Motor neuron (in vitro differentiated cells): ENCODE measurements around the gene CR1L. TPM values are rescaled to one million over a fixed set of nuclear protein-coding genes. Genes with fewer than 3 reads are reported as not detected.
"Not testable (repeated sequence)": the region's sequence is repeated elsewhere in the genome, so short reads cannot be mapped to it uniquely, and the experiment has no call there.

ENCODE experiments used
- ATAC-seq, 8 experiments: fragments of 200-7000 bp; cut with Tn5 transposase; replicated peaks in 6 of 8; 2 replicates each; pipeline ENCODE4 v1.8.0; 2021; ENCODE audit warnings: mild to moderate bottlenecking in 8 of 8, moderate library complexity in 8 of 8
- H3K27ac ChIP-seq, 2 donors: fragments of 250-450 bp; sonication (Bioruptor Pico); 2 replicates each; pipeline ENCODE4 v1.9.0; 2021; ENCODE audit warnings: antibody characterized with exemption in 2 of 2, mild to moderate bottlenecking in 2 of 2, moderate library complexity in 1 of 2
- H3K4me1 ChIP-seq, 2 donors: fragments of 250-450 bp; sonication (Bioruptor Pico); replicated peaks in 1 of 2; 2 replicates each; pipeline ENCODE4 v1.6.1; 2021; ENCODE audit warnings: antibody characterized with exemption in 2 of 2, mild to moderate bottlenecking in 2 of 2, moderate library complexity in 1 of 2
- H3K4me3 ChIP-seq, 5 donors: fragments of 250-450 bp; sonication (Bioruptor Pico); 2 replicates each; pipeline ENCODE4 v1.9.0; 2021; ENCODE audit warnings: antibody characterized with exemption in 5 of 5, mild to moderate bottlenecking in 5 of 5, moderate library complexity in 4 of 5
- WGBS, 10 experiments: fragments of 450-650 bp; shearing (Covaris generic); methylation state at CpG; one replicate each; pipeline ENCODE4 v1.0.0; 2022; 5-methylcytosine and 5-hydroxymethylcytosine counted together
- in situ Hi-C, 9 experiments: fragments of 400-800 bp; cut with MboI; loops; one replicate each; pipeline ENCODE4 v1.15.0; 2021; ENCODE audit warnings: low sequenced_read_pairs in 9 of 9, low pct_unique_long_range_greater_than_20kb in 2 of 9; ENCODE audit not compliant: unreplicated experiment in 9 of 9
- total RNA-seq, 8 experiments: library from RNA; unstranded; fragments of 300-600 nt; gene quantifications; 2 replicates each; pipeline versions ENCODE4 v1.2.3 to v1.2.4, GENCODE V29; 2022

CR1L gene
- total RNA-seq, 8 experiments from 2014 or later, result not detected

DNA sequence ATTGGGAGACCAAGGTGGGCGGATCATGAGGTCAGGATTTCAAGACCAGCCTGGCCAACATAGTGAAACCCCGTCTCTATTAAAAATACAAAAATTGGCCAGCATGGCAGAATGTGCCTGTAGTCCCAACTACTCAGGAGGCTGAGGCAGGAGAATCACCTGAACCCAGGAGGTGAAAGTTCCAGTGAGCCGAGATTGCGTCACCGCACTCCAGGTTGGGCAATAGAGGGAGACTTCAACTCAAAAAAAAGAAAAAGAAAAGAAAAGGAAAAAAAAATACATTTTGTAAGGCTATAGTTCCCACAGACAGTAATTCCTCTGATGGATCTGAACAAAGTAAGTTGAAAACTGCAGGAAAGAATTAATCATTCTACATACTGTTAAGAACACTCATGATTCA is 58.8 kb downstream of the CR1L start:
- no peak overlapping the region for H3K27ac ChIP-seq
- WGBS, 10 experiments, result 69 to 100% (median 86%) methylated on average over 3 to 5 of the region's 5 CpGs
- H3K4me3 ChIP-seq, result no peak overlapping the region
- ATAC-seq, result no peak
- in situ Hi-C loops, result no loop called here
- H3K4me1 ChIP-seq, result no peaks in the 10 kb centered on the region

DNA sequence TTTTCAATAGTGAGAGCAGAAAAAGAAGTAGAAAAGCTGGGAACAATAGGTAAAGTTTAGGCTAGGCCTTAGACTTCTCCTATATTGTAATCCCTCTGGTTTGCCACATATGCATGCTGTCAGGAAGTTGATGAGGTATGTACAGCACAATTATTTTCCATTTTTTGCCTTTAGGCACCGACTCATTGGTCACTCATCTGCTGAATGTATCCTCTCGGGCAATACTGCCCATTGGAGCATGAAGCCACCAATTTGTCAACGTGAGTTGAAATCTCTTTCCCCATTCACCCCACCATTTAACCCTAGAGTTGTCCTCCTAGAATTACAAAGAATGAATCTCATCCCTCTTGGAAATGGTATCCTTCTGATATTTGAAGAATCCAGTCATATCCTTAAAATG is 63.1 kb downstream of the CR1L start:
- H3K27ac ChIP-seq, H3K4me3 ChIP-seq, in situ Hi-C loops, H3K4me1 ChIP-seq: not testable (repeated sequence)
- WGBS, 10 experiments, result 13 to 82% (median 50%) methylated on average over 1 to 3 of the region's 3 CpGs; no CpG with 5 or more reads in 2 of the 10 experiments
- ATAC-seq, result peak in 2 of 8 experiments; percentile 23 to 28

DNA sequence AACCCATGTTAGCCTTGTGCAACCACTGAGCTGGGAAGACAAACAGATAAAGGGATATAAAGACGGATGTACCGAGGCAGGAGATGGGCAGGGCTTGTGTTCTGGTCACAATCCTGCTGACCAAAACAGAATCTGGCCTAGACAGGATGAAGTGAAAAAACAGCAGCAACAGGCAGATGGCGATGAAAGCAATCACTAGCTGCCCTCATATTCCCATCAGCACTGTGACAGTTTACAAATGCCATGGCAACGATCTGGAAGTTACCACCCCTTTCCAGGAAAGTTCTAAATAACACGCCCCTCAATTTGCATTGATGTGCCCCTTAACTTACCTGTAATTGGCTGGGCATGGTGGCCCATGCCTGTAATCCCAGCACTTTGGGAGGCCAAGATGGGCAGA is 66.4 kb downstream of the CR1L start:
- Histone ChIP-seq H3K27ac (no peak overlapping the region), H3K4me3 (no peak overlapping the region), H3K4me1 (no peaks in the 10 kb centered on the region)
- WGBS, 10 experiments, result 57 to 83% (median 80%) methylated on average over 1 to 5 of the region's 5 CpGs; no CpG with 5 or more reads in 3 of the 10 experiments
- peak in 4 of 8 experiments; percentile 26 to 86 (median 83) for ATAC-seq
- in situ Hi-C loops, result no loop called here

DNA sequence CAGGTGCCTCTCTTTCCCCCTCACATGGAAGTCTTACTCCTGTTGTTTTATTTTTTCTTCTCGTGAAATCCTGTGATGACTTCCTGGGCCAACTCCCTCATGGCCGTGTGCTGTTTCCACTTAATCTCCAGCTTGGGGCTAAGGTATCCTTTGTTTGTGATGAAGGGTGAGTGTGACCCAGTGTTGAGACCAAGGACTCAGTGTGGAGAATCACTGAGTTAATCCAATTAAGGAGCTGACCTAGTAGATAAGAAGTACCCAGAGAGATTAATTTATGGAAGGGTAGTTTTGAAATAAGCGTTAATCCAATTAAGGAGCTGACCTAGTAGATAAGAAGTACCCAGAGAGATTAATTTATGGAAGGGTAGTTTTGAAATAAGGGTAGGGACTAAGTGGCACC is 67.8 kb downstream of the CR1L start:
- H3K27ac ChIP-seq, ATAC-seq, H3K4me1 ChIP-seq, in situ Hi-C loops, H3K4me3 ChIP-seq: not testable (repeated sequence)
- 28 to 100% (median 79%) methylated on average over 1 to 3 of the region's 3 CpGs; no CpG with 5 or more reads in 2 of the 10 experiments for WGBS, 10 experiments

DNA sequence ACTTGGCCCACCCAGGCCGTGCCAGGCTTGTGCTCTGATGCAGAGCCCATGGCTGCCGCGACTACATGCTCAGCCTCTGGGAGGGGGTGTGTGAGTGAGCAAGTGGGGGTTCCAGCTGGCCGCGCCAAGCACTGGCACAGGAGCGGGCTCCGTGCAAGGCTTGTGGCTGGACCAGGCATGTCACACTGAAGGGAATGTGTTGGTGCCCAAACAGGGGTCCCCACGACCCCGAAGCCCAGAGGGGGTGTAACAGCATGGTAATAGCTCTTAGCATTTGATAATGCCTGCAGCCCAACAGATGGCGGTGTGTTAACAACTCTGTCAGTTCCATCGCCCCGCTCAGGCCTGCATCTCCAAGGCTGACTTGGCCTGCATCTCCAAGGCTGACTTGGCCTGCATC is 68.6 kb downstream of the CR1L start:
- no peak for ATAC-seq
- no peak overlapping the region for H3K27ac ChIP-seq
- H3K4me3 ChIP-seq, result no peak overlapping the region
- H3K4me1 ChIP-seq, result no peaks in the 10 kb centered on the region
- in situ Hi-C loops, result no loop called here
- WGBS, 10 experiments, result 74 to 92% (median 86%) methylated on average over 2 to 9 of the region's 12 CpGs; no CpG with 5 or more reads in 4 of the 10 experiments

DNA sequence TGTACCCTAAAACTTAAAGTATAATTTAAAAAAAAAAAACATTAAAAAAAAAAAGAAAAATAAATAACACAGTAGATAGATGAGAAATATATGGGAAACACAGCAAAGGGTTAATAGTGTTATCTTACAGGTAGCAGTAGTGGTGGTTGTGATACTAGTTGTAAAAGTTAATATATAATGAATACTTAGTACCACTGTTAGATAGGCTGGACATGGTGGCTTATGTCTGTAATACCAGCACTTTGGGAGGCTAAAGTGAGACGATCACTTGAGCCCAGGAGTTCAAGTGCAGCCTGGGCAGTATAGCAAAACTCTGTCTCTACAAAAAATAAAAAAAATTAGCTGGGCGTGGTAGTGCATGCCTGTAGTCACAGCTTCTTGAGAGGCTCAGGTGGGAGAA is 74.3 kb downstream of the CR1L start:
- H3K4me3 ChIP-seq, result no peak overlapping the region
- no peak for ATAC-seq
- no peaks in the 10 kb centered on the region for H3K4me1 ChIP-seq
- in situ Hi-C loops, result no loop called here
- H3K27ac ChIP-seq, result no peak overlapping the region
- WGBS, 10 experiments, result 0 to 84% (median 69%) methylated on average over 1 to 2 of the region's 2 CpGs

DNA sequence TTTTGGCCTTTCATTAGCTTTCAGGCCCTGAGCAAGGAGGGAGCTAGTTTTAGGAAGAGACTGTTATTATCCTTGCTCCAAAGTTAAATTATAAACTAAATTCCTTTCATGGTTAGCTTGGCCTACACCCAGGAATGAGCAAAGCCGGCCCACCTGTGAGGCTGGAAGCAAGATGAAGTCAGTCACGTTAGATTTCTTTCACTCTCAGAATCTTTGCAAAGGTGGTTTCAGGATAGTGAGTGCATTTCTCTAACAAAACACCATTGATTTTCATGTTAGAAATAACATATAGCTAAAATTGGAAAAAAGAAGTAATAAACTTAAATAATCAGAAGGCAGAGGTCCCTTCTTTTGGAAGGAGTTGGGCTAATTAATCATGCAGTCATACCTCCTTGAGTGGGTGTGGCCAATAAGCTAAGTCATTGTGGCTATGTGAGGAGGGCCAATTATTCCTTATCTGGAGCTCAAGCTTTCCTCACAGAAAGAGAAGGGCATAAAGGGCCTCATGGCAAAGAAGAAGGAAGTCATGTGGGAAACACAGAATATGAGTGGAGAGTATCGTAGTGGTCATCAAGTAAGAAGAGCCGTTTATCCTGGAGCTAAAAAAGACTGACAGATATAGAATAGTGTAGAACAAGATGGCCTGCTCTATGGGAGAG is 83.4 kb downstream of the CR1L start:
- in situ Hi-C loops, ATAC-seq, H3K4me3 ChIP-seq, H3K27ac ChIP-seq, H3K4me1 ChIP-seq: not testable (repeated sequence)
- 64 to 100% (median 89%) methylated on average over 1 to 4 of the region's 4 CpGs for WGBS, 10 experiments

DNA sequence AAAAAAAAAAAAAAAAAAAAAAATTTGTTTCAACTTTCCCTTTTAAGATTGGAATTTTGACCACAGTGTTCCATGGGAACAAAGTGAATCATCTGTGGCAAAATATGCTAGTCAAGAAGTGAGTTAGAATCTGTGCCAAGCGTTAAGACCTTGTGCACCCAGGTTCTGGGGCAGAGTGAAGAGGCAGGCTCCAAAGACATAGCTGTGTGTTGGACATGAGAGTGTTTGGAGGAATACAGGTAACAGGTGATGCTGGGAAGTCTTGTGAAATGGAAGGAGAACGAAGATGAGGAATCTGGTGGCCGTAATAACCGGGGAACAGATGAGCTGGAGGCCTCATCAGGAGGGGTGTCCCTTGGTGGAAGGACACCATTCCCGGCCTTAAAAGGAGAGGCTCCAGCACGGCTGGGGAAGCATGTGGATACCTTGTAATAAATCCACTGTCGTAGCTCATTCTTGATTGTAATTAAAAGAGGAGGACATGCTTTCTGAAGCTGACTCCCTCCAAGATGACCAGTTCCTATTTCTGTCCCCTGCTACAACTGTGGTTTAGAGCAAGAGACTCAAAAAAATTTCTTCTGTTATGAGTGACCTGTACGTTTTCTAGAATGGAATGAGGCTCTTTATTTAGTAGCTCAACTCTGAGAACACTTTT is 92.7 kb downstream of the CR1L start:
- H3K4me1 ChIP-seq, ATAC-seq, in situ Hi-C loops, H3K4me3 ChIP-seq, H3K27ac ChIP-seq: not testable (repeated sequence)
- WGBS, 10 experiments, result 33 to 100% (median 73%) methylated on average over 1 to 7 of the region's 8 CpGs

DNA sequence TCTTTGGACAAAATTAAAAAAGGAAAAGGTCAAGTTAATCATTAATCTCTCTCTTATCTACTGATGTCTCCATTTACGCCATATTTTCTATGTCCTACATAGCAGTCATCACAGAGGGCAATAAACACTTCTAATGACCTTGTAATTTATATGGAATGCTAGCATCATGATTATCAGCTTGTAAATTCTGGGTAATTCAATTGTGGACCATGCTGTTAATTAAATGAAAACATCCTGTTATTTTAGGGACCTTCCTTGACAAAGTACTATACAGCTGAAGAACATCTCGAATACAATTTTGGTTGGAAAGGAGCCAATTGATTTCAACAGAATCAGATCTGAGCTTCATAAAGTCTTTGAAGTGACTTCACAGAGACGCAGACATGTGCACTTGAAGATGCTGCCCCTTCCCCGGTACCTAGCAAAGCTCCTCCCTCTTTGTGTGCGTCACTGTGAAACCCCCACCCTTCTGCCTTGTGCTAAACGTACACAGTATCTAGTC is 93.3 kb downstream of the CR1L start:
- H3K4me1 ChIP-seq, ATAC-seq, in situ Hi-C loops, H3K4me3 ChIP-seq, H3K27ac ChIP-seq: not testable (repeated sequence)
- WGBS, 10 experiments, result 0 to 88% (median 63%) methylated on average over 1 to 6 of the region's 6 CpGs

DNA sequence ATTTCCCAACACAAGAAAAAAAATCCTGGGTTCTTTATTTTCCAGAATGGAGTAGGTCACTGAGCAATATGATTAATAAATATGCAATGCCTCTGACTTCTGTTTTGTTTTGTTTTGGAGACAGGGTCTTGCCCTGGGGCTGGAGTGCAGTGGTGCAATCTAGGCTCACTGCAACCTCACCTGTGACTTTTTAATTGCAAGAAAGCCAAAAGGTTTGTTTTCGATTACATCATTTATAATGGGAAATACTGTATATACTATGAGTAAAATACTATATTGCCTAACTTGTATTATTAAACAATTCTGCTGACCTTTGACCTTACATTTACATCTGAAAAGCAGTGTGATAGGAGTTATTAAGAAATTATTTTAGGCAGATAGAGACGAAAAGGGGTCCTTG is 95.3 kb downstream of the CR1L start:
- in situ Hi-C loops, result no loop called here
- no peak for ATAC-seq
- no peak overlapping the region for H3K4me3 ChIP-seq
- H3K4me1 ChIP-seq, result no peaks in the 10 kb centered on the region
- WGBS, 10 experiments, result 10 to 100% (median 86%) methylated on average over 1 to 2 of the region's 2 CpGs; no CpG with 5 or more reads in 2 of the 10 experiments
- no peak overlapping the region for H3K27ac ChIP-seq

DNA sequence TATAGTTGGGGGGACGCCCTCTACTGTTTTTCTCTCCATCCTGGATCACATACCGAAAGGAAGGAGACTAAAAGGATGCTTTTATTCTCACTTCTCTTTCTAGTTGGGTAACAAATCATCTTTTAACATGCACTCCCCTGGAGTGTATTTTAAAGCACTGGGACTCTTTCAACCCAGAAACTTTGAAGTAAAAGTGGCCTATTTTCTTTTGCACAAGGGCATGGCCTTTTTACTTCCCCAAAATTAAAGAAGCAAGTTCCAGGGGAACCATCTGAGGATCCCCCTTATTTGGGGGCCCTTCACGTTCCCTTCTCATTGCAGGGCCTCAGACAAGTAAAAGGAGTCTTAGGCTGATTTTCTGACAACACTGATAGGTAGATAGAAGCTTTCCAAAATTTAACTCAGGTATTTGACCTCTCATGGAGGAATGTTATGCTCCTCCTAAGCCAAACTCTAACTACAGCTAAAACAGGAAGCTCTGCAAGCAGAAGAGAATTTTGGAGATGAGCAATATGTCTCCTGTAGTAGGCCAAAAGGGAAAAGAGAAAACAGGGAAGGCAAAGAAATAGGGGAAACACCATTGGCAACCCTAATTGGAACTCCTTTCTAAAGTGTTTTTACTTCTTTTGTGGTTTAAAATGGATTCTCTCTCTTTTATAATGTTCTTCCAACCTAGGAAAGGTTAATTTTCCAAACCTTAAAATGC is 98.1 kb downstream of the CR1L start:
- ATAC-seq, result no peak
- H3K4me1 ChIP-seq, result no peaks in the 10 kb centered on the region
- no peak overlapping the region for H3K4me3 ChIP-seq
- no peak overlapping the region for H3K27ac ChIP-seq
- 49 to 90% (median 85%) methylated on average over 2 to 3 of the region's 3 CpGs; no CpG with 5 or more reads in 2 of the 10 experiments for WGBS, 10 experiments
- in situ Hi-C loops, result no loop called here

DNA sequence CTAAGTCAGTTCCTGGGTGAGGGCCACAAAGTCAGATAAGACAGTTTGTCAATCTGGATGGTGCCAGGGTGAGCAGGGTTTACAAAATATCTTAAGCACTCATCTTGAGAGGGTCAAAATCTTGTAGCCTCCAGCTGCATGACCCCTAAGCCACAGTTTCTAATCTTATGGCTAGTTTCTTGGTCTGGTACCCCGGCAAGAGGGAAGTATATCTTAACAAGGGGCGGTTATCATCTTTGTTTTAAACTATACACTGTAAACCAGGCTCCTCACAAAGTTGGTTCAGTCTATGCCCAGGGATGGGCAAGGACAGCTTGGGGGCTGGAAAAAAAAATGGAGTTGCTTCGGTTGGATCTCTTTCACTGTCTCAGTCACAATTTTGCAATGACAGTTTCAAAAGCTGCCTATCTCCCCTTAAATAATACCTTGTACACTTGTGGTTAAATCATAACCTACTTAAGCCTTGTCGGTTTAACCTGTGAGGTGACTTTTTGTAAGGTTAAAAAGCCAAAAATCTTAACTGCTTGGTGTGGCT is 99.1 kb downstream of the CR1L start:
- WGBS, 10 experiments, result 56 to 100% (median 90%) methylated on average over 1 to 4 of the region's 4 CpGs; no CpG with 5 or more reads in 2 of the 10 experiments

DNA sequence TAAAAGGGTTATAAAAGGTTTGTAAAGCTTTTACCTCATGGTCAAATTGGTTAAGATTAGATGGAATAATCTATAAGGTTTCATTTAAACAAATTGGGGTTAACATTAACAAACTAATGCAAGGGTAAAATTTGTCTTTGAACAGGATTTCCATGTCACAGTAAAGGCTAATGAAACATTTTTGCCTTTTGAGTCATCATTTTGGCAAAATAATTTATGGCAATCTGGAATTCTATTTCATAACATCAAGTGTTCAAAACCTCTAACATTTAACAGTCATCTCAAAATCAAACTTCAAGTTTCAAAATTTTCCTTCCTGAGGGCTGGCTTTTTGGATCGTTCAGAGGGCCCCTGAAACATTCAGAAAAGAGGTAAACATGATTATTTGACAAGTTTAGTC is 100.4 kb downstream of the CR1L start:
- ATAC-seq, result no peak
- 0 to 78% (median 42%) methylated on average over 1 of the region's 1 CpG; no CpG with 5 or more reads in 2 of the 10 experiments for WGBS, 10 experiments
- Histone ChIP-seq H3K27ac (no peak overlapping the region), H3K4me3 (no peak overlapping the region), H3K4me1 (peaks cover 0 to 4% of the 10 kb centered on the region in 2 donors)
- in situ Hi-C loops, result no loop called here

More for the DNA sequence above, 99.1 kb downstream of the CR1L start:
- in situ Hi-C loops, result no loop called here
- no peak overlapping the region for H3K27ac ChIP-seq
- no peaks in the 10 kb centered on the region for H3K4me1 ChIP-seq
- no peak for ATAC-seq
- no peak overlapping the region for H3K4me3 ChIP-seq
